CD4-positive, alpha-beta T cell treated with Interleukin-17A for 4 hours (primary cell): ENCODE measurements around the gene SURF6.
"Not testable (repeated sequence)": the region's sequence is repeated elsewhere in the genome, so short reads cannot be mapped to it uniquely, and the experiment has no call there.

Experiments used
- DNase-seq: peaks from one replicate; pipeline ENCODE4 v3.0.0-alpha.2; 2020; ENCODE audit warnings: mixed read lengths

SURF6 gene

DNA sequence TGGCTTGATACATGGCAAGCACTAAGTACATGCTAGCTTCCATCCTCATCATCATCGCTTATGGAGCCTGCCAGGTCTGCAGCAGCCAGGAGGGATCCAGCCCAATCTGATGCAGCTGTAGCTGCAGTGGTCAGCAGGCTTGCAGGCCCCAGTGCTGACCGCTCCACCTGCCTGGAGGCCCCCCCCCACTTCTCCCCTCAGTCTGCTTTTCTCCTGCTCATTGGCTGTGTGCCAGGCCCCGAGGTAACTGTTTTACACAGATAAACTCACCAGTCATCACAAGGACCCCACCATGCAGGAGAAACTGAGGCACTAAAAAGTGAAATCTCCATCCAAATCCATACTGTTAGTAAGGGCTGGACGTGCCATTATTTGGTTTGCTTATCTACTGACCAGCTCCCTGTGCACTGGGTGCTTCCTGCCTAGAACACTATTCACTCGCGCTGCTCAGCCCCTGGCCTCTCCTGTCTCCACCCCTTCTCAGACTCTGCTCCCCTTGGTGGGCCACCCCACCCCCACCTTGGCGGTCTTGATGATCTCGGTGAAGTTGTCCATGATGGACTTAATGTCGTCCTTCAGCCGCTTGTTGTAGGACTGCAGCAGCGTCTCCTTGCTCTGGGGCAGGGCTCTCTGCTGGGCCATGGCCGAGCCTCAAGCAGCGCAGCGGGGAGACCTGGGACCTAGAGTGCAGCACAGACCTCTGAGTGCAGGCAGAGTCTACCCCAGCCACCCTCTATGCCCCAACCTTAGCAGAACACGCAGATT, 10.2 kb upstream of the SURF6 start:
- no peak for DNase-seq

- no peak for DNase-seq
Measured at GRCh38 chr9:133345596-133345995, 9.6 kb upstream of the SURF6 start.

DNA sequence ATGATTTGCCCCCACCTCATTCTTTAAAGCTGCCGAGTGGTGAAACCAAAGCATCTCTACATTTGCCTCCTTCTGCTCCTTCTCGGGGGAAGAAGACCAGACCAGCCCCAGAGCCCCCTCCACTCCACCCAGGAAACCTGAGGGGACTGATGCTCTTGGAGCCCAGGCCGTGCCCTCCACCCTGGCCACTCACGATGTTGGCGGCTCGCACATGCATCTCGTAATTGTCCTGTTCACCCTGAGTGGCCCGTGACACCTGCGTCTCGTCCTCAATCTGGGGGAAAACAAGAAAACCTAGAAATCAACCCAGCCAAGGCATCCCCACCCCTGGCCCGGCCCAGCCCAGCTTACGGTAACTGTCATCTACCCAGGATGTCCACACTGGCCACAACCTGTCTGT, 9.0 kb upstream of the SURF6 start:
- DNase-seq, result no peak

DNA sequence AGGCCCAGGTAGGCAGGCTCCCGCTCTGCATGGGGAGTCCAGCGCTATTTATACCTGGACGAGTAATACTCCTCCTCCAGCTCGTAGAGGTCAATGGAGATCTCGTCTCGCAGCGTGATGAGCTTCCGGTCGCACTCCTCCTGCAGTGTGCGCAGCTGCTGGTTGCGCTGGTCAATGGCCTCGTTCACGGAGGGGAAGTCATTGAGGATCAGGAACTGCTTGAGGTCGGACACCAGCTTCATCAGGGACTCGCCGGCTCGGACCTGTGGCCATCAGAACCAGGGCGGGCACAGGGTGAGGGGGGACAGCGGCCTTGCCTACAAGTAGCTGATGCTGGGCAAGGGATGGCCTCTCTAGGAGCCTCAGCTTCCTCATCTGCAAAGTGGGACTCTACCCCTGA, 8.1 kb upstream of the SURF6 start:
- DNase-seq, result no peak

DNA sequence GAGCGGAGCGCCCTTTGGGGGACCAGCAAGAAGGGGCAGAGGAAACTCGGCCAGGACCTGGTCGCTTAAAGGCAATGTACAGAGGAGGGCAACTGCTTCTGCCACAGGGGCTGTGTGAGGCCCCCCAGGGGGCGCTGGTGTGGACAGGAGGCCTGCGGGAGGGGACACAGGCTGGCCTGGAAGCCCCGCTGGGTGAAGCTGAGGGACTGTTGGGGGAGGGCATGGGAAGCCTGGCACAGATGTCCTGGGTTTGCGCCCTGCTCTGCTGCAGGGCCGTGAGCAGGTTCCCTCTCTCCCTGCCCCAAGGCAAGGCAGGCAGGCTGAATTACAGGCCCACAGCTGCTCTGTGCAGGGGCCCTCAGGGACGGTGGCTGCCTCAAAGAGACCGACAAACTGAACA, 6.6 kb upstream of the SURF6 start:
- peak; percentile 21 for DNase-seq

- DNase-seq, result no peak
Measured at GRCh38 chr9:133342069-133342406, 6.0 kb upstream of the SURF6 start.

GRCh38 chr9:133341369-133342068, 5.5 kb upstream of the SURF6 start:
- DNase-seq, result no peak

GRCh38 chr9:133340916-133341315, 4.9 kb upstream of the SURF6 start:
- DNase-seq, result no peak

DNA sequence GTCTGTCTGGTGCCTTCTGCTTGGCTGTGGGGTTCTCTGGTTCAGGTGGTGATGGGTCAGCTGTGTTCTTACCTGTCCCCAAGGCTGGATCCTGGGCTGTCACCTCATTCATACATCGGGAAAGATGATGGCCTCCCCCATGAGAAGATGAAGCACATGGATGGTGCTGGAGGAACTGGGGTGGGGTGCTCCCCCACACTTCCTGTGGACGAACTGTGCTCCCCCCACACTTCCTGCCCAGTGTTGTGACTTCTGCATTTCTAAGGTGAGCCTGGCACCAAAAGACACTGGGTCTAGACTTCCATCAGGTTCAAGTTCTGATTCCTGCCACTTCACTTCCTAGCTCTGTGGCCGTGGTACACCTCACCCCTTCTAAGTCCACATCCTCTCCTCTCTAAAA, 4.3 kb upstream of the SURF6 start:
- DNase-seq, result no peak

DNA sequence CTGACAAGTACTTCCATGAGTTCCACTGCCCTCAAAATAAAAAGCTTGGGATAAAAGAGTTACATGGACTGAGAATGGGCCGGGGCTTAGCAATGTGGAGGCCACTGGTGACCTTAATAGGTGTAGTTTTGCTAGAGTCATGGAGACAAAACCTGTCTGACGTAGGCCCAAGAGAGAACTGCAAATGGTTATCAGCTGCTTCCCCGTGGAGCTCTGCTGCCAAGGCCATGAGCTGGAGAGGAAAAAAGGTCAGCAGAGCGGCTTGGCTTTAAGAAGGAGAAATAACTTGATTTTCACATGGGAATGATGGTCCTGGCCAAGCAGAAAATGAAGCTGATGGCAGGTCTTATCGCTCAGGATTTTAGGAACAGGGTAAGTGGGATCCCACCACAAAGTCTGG, 3.7 kb upstream of the SURF6 start:
- DNase-seq, result no peak

- DNase-seq, result not testable (repeated sequence)
Measured at GRCh38 chr9:133334888-133335287, 1.1 kb downstream of the SURF6 start.

DNA sequence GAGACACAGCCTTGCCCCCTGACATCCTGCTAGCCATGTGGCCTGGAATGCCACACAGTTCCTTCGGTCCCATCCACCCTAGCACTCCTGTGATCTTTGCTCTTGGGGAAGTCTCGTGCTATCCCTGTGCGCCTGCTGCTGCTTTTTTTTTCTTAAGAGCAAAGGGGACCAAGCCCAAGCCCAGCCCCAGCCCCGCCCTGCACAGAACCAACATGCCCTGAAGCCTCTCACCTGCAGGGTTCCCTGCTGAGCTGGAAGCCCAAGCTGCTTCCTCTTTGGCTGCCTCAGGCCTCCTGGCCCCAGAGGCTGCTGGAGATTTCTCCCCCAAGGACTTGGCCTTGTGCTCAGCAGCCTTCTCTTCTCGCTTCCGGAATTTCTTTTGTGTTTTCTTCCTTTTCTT, 1.8 kb downstream of the SURF6 start:
- DNase-seq, result no peak

DNA sequence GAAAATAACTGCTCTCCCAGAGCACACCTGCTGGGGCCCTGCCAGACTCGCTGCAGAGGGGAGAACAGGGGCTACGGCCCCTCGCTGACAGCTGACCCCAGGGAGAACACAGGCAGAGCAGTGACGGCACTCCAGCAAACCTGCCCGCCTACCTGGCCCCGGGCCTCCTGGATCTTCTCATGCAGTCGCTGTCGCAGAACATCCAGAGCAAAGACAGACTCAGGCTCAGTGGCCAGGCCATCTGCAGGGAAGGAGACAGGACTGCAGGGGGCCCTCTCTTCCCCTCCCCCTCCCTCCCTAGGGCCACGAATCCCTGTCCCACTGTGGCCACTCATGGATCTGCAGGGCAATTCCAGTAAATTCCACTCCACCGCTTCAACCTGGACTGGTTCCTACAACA, 2.4 kb downstream of the SURF6 start:
- DNase-seq, result no peak

DNA sequence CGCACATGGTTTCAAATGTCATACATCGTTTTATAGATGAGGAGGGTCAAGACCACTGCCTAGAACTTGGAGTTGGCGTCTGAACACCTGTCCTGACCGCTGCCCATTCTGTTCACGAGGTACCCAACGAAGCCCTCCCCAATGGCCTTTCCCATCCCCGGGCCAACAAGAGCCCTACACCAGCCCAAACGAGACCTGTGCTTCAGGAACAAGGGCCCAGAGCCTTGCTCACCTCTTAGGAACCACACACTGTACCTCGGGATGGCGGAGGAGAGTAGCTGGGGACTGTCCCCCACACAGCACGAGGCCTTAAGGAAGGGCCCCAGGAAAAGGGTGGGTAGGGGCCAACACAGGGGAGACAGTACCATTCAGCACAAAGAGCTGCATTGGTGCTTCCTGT, 3.0 kb downstream of the SURF6 start:
- no peak for DNase-seq

- no peak for DNase-seq
Measured at GRCh38 chr9:133332381-133332730, 3.6 kb downstream of the SURF6 start.

GRCh38 chr9:133331641-133332380, 4.2 kb downstream of the SURF6 start:
- no peak for DNase-seq

DNA sequence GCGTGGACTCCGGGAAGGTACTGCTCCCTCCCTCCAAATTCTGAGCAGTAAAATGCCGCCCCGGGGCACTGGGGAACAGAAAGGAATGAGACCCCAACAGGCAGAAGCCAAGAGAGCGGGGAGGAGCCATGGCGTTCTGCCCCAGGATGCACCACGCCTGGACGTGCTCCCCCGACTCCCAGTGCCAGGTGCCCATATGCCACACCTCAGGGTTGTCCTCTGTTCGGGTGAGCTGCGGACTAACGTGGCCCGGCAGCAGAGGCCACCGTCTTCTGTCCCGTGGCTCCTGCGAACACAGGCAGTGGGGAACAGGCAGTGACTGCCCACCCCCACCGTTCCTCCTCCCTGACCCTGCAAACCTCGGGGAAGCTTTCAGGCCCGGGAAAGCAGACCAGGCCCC, 4.8 kb downstream of the SURF6 start:
- DNase-seq, result no peak

- DNase-seq, result not testable (repeated sequence)
Measured at GRCh38 chr9:133329306-133330156, 6.5 kb downstream of the SURF6 start.

DNA sequence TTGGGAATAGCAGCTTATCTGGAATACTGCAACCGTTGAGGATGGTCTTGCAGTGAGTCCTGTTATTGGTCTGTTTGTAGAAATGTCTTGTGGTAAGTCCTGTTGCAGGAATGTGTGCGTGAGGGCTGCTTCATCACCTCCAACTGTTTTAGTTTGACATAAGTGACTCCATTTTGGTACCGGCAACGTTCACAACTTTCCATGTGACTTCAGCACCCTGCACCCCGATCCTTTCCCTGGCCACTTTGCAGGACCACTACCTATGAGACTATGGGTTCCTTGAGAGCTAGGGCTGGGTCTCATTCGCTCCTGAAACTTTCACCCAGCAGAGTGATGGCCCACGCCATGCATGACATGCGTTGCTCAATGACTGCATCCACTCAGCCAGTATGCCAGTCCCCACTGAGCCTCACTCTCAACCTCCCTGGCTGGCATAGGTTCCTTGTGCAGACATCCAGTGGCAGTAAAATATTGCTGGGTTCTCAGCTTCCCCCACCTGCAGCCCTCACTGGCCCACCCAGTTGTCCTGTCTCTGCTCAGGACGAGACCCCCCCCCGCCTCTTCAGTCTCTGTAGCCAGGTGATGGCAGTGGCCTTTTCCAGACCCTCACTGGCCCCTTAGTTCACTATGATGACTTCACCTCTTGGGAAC, 8.0 kb downstream of the SURF6 start:
- no peak for DNase-seq

- not testable (repeated sequence) for DNase-seq
Measured at GRCh38 chr9:133327021-133327420, 9.0 kb downstream of the SURF6 start.

GRCh38 chr9:133323991-133324703, 11.8 kb downstream of the SURF6 start:
- no peak for DNase-seq

GRCh38 chr9:133323211-133323610, 12.8 kb downstream of the SURF6 start:
- no peak for DNase-seq
